D721Med (cell line): ENCODE measurements around the gene RNF40.

ENCODE experiments used
- DNase-seq: peaks from one replicate; pipeline ENCODE4 v3.0.0; 2011; ENCODE audit warnings: low spot score; ENCODE audit not compliant: insufficient read length
- FAIRE-seq: peaks from 2 replicates; lab custom pipeline; 2011; peaks lifted over from hg19 to GRCh38; lab: Jason Lieb, UNC
- CTCF ChIP-seq: IDR thresholded peaks from 2 replicates; pipeline ENCODE4 v1.5.1; 2012; ENCODE audit warnings: mild to moderate bottlenecking, control low read depth; ENCODE audit not compliant: insufficient read depth; ENCODE audit errors: missing control alignments

RNF40 gene

GRCh38 chr16:30758988-30759491 is 3.1 kb upstream of the RNF40 start:
- TF ChIP-seq CTCF = no peak
- FAIRE-seq (no peak), DNase-seq (no peak)

- FAIRE-seq = no peak
- DNase-seq = no peak
- no peak for TF ChIP-seq CTCF
Measured at GRCh38 chr16:30760001-30760559, 2.0 kb upstream of the RNF40 start.

- FAIRE-seq (no peak), DNase-seq (no peak)
- TF ChIP-seq CTCF = no peak
Measured at GRCh38 chr16:30760577-30761426, 1.3 kb upstream of the RNF40 start.

- DNase-seq = no peak
- no peak for FAIRE-seq
- no peak for TF ChIP-seq CTCF
Measured at GRCh38 chr16:30761427-30761927, 645 bp upstream of the RNF40 start.

GRCh38 chr16:30762991-30763725 is 1.0 kb downstream of the RNF40 start:
- no peak for FAIRE-seq
- DNase-seq = no peak
- TF ChIP-seq CTCF = no peak

GRCh38 chr16:30764086-30764485 is 2.0 kb downstream of the RNF40 start:
- FAIRE-seq = no peak
- no peak for TF ChIP-seq CTCF
- DNase-seq = no peak
